GM19455 (cell line): ENCODE measurements around the gene IRX4.

Experiments
- ATAC-seq: cut with Tn5 transposase; IDR thresholded peaks from one replicate; pipeline ENCODE4 v1.9.1; 2021; ENCODE audit not compliant: unreplicated experiment

IRX4 gene

GRCh38 chr5:1914471-1914870 lies 31.7 kb upstream of the IRX4 start:
- ATAC-seq: no peak

GRCh38 chr5:1913578-1913977 lies 30.9 kb upstream of the IRX4 start:
- ATAC-seq: no peak

- ATAC-seq: no peak
Measured at GRCh38 chr5:1912951-1913565, 30.3 kb upstream of the IRX4 start.

- no peak for ATAC-seq
Measured at GRCh38 chr5:1911773-1912235, 29.1 kb upstream of the IRX4 start.

- no peak for ATAC-seq
Measured at GRCh38 chr5:1910861-1911772, 28.4 kb upstream of the IRX4 start.

GRCh38 chr5:1910081-1910760 lies 27.5 kb upstream of the IRX4 start:
- no peak for ATAC-seq

GRCh38 chr5:1909346-1909985 lies 26.7 kb upstream of the IRX4 start:
- ATAC-seq: no peak

- no peak for ATAC-seq
Measured at GRCh38 chr5:1908931-1909330, 26.2 kb upstream of the IRX4 start.

GRCh38 chr5:1907616-1908015 lies 24.9 kb upstream of the IRX4 start:
- no peak for ATAC-seq

- ATAC-seq: no peak
Measured at GRCh38 chr5:1905108-1905507, 22.4 kb upstream of the IRX4 start.

GRCh38 chr5:1901983-1902382 lies 19.3 kb upstream of the IRX4 start:
- no peak for ATAC-seq

- no peak for ATAC-seq
Measured at GRCh38 chr5:1901061-1901460, 18.3 kb upstream of the IRX4 start.

GRCh38 chr5:1899201-1899600 lies 16.5 kb upstream of the IRX4 start:
- no peak for ATAC-seq

GRCh38 chr5:1897816-1898450 lies 15.2 kb upstream of the IRX4 start:
- ATAC-seq: no peak

- ATAC-seq: no peak
Measured at GRCh38 chr5:1897386-1897785, 14.7 kb upstream of the IRX4 start.

GRCh38 chr5:1896602-1897376 lies 14.1 kb upstream of the IRX4 start:
- ATAC-seq: no peak

GRCh38 chr5:1895739-1896420 lies 13.2 kb upstream of the IRX4 start:
- no peak for ATAC-seq

- ATAC-seq: no peak
Measured at GRCh38 chr5:1894243-1894642, 11.5 kb upstream of the IRX4 start.

- no peak for ATAC-seq
Measured at GRCh38 chr5:1893754-1894153, 11.0 kb upstream of the IRX4 start.
